Astrocyte of the cerebellum (primary cell): ENCODE data around the gene SORCS2.

ENCODE experiments used
- DNase-seq: peaks from one replicate; pipeline ENCODE4 v3.0.0-alpha.2; 2011; ENCODE audit warnings: low read depth
- H3K4me3 ChIP-seq: 2 replicates; pipeline ENCODE4 v1.5.1; 2011; ENCODE audit warnings: mild to moderate bottlenecking, low read depth, low read length, moderate library complexity
- in situ Hi-C: cut with HindIII; loops from 2 replicates; pipeline ENCODE4 v1.10.0; 2017; ENCODE audit warnings: low sequenced_read_pairs
- TF ChIP-seq, protein P1 (sequence below): IDR thresholded peaks from 2 replicates; pipeline ENCODE4 v1.5.1; 2012; ENCODE audit warnings: low read length, low read depth, moderate library complexity, mild to moderate bottlenecking; ENCODE audit errors: missing control alignments

SORCS2 gene

GRCh38 chr4:7358100-7358735, 165.9 kb downstream of the SORCS2 start:
- in situ Hi-C loops, result no loop called here
- TF ChIP-seq, protein P1, sequence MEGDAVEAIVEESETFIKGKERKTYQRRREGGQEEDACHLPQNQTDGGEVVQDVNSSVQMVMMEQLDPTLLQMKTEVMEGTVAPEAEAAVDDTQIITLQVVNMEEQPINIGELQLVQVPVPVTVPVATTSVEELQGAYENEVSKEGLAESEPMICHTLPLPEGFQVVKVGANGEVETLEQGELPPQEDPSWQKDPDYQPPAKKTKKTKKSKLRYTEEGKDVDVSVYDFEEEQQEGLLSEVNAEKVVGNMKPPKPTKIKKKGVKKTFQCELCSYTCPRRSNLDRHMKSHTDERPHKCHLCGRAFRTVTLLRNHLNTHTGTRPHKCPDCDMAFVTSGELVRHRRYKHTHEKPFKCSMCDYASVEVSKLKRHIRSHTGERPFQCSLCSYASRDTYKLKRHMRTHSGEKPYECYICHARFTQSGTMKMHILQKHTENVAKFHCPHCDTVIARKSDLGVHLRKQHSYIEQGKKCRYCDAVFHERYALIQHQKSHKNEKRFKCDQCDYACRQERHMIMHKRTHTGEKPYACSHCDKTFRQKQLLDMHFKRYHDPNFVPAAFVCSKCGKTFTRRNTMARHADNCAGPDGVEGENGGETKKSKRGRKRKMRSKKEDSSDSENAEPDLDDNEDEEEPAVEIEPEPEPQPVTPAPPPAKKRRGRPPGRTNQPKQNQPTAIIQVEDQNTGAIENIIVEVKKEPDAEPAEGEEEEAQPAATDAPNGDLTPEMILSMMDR, result no peak
- DNase-seq, result peak; percentile 65
- H3K4me3 ChIP-seq, result no peak overlapping the region

- in situ Hi-C loops, result no loop called here
- no peak overlapping the region for H3K4me3 ChIP-seq
- TF ChIP-seq, protein P1, result no peak
- DNase-seq, result no peak
Observed at GRCh38 chr4:7359400-7360062, 167.2 kb downstream of the SORCS2 start.

DNA sequence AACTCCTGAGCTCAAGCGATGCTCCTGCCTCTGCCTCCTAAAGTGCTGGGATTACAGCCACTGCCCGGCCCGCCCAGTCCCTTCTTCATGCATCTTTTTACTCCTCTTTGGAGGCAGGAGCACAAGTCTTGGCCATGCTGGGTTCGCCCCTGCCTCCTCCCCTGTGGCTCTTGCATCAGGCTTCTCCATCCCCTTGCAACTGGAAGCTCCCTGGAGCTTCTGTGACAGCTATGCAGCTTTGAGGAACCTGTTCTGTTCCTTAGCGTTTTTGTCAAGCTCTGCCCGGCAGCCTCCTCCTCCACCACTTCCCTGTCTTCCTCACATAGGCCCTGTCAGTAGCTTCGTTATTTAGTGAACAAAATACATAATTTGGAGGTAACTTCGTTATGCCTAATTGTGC, 168.5 kb downstream of the SORCS2 start:
- in situ Hi-C loops, result no loop called here
- H3K4me3 ChIP-seq, result no peak overlapping the region
- TF ChIP-seq, protein P1, result no peak
- DNase-seq, result no peak

- DNase-seq, result no peak
- no peak overlapping the region for H3K4me3 ChIP-seq
- TF ChIP-seq, protein P1, result no peak
- in situ Hi-C loops, result no loop called here
Observed at GRCh38 chr4:7361280-7361895, 169.1 kb downstream of the SORCS2 start.

GRCh38 chr4:7362341-7362740, 170.0 kb downstream of the SORCS2 start:
- TF ChIP-seq, protein P1, result no peak
- no peak for DNase-seq
- no peak overlapping the region for H3K4me3 ChIP-seq
- in situ Hi-C loops, result no loop called here

DNA sequence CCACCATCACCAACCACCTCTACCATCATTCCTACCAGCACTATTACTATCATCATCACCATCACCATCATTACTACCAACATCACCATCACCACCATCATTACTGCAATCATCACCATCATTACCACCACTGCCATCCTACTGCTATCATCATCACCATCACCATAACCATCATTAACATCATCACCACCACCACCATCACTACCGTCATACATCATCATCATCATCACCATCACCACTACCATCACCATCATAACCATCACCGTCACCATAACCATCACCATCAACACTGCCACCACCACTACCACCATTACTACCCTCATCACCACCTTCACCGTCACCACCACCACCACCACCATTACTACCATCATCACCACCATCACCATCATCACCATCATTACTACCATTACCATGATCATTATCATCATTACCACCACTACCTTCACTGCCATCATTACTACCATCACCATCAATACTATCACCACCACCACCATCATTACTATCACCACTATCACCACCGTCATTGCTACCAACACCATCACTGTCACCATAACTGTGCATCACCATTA, 170.6 kb downstream of the SORCS2 start:
- H3K4me3 ChIP-seq, result no peak overlapping the region
- DNase-seq, result no peak
- in situ Hi-C loops, result no loop called here
- TF ChIP-seq, protein P1, result no peak
